Prostate gland (tissue), 2 donors: ENCODE results near the gene RNF213.

Experiments
- POLR2AphosphoS5 ChIP-seq: sonication (generic); formaldehyde crosslinking; IDR thresholded peaks from one replicate; pipeline ENCODE4 v1.6.1; 2017; ENCODE audit warnings: antibody characterized with exemption
- TF ChIP-seq, protein P1 (sequence below), 4 experiments: fragments of 200-600 bp in 2 of 4; fragments of 450-650 bp in 2 of 4; sonication (generic) in 2 of 4; IDR thresholded peaks; 1 replicate in 3 of 4; 2 replicates in 1 of 4; pipeline ENCODE4 v1.5.1; 2016 to 2019; ENCODE audit warnings: antibody characterized with exemption in 4 of 4, mild to moderate bottlenecking in 2 of 4, moderate library complexity in 2 of 4

GRCh38 chr17:80394629-80395216 is 134.1 kb downstream of the RNF213 start:
- no peak for TF ChIP-seq POLR2AphosphoS5
- TF ChIP-seq, protein P1, sequence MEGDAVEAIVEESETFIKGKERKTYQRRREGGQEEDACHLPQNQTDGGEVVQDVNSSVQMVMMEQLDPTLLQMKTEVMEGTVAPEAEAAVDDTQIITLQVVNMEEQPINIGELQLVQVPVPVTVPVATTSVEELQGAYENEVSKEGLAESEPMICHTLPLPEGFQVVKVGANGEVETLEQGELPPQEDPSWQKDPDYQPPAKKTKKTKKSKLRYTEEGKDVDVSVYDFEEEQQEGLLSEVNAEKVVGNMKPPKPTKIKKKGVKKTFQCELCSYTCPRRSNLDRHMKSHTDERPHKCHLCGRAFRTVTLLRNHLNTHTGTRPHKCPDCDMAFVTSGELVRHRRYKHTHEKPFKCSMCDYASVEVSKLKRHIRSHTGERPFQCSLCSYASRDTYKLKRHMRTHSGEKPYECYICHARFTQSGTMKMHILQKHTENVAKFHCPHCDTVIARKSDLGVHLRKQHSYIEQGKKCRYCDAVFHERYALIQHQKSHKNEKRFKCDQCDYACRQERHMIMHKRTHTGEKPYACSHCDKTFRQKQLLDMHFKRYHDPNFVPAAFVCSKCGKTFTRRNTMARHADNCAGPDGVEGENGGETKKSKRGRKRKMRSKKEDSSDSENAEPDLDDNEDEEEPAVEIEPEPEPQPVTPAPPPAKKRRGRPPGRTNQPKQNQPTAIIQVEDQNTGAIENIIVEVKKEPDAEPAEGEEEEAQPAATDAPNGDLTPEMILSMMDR (IDR thresholded peaks at IDR 0.05) = no peak
